G401.6 (cell line): Measurements from ENCODE around the gene NPAS2.

Experiments
- FAIRE-seq: peaks from 2 replicates; lab custom pipeline; 2012; peaks lifted over from hg19 to GRCh38; lab: Jason Lieb, UNC

NPAS2 gene

DNA sequence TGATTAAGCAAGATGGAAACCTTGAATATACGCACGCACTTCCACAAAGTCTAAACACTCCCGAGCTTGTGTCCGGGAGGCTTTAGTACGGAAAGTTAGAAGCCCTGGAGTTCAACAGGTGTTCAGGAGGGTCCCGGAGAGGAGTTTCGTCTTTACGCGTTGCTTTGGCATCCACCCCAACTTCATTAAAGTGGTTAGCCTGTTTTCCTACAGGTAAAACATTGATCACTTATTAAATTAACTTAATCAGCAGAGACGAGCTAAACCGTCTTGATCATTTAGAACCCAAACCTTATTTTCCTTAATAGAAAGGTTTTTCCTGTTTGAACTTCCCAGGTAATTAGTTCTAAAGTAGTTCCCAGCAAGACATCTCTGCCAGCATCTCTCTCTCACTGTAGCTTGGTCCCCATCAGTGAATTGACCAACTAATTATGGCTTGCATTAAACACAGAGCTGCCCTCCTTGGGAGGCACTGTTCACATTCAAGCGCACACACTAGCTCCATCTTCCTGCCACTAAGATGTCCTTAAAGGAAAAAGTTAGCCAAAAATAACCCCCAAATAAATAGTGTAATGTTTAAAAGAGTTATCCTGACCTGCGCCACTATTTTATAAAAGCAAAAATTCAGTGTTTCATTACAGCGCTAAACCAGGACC is 1.4 kb downstream of the NPAS2 start:
- no peak for FAIRE-seq

DNA sequence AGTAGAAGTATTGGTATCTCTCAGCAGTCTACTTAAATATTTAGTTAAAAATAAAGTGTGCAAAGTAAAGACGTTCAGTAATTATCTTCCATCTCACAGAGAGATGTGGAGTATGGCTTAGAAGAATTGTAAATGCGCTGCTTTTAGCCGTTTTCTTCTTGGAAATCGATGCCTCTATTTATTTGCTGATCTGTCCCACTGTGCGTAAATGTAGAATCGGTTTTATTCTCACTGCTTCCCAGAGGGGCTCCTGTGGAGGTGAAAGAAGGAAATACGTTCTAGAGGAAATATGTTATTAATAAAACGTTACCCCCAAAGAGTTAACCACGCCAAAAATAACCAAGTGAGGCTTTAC is 1.9 kb downstream of the NPAS2 start:
- no peak for FAIRE-seq

DNA sequence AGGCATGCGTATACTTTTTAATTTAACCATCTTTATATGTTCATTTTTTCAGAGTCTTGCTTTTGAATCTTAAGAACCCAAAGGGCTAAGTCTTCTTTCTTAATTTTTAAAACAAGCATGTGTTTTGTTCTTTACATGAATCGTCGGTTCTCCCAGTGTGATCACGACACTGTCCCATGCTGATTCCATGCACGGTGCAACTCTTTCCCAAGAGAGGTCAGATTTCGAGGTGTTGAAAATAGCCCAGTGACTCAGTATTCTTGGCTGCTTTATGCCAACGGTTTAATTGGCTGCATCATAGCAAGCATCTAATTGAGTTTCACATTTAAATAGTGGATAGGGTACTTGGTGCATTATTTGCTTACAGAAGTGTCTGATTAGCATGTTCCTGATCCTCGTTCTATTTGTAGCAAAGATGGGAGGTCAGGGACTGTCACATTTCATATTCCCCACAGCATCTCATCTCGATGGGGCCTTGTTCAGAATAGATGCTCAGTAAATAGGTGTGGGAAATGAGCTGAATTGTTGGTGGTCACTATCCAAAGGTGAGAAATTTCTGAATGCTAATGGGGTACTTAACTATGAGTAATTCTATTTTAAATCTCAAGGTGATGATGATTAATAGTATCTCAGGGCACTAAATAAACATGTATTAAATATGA is 2.8 kb downstream of the NPAS2 start:
- no peak for FAIRE-seq

DNA sequence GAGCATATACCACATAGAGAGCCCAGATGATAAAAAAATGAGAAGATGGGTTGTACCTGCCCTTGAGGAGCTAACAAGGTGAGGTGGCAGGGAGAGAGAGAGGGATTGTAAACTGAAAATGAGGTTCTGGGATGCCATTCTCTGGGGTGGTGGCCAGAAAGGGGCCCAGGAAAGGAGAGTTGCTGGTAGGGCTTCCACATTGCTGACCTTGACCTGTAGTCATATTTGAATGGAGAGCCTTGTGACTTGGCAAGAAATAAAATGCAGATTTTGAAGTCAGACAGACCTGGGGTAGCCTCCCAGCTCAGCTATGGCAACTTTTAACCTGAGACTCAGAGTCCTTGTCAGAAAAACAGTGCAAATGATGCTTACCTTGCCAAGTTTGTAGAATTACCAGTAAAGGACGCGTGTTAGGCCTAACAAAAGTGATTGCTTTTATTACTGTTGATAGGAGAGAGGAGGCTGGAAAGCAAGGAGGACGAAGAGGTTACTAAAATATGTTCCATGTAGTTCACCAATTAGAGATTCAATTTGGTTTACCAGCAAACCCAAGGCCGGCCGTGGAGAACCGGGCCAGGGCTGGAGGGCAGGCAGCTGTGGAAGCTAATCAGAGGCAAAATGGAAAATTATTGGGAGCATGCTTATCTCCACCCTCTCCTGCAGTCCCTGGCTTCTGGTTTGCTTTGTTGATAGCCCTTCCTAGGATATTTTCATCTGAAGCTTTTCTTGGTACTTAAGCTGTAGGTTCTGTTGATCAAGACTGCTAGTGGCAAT is 3.9 kb downstream of the NPAS2 start:
- no peak for FAIRE-seq

DNA sequence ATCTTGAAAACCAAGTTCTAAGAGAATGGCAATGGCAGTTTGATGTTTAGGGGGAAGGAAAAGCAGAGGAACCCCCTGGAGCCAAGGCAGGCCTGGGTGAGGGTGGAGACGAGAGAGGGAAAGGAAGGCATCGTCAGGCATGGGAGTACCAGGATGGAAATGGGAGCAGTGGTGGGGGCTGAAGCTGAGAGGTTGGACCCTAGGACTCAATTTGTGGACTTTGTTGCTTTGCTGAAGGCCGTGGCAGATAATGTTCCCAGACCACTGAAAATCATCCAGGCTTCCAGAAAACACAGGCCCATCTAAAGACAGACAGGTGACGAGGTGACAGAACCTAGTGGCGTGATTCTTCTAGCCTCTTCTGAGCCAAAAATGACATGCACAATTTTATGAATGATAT is 4.9 kb downstream of the NPAS2 start:
- no peak for FAIRE-seq

DNA sequence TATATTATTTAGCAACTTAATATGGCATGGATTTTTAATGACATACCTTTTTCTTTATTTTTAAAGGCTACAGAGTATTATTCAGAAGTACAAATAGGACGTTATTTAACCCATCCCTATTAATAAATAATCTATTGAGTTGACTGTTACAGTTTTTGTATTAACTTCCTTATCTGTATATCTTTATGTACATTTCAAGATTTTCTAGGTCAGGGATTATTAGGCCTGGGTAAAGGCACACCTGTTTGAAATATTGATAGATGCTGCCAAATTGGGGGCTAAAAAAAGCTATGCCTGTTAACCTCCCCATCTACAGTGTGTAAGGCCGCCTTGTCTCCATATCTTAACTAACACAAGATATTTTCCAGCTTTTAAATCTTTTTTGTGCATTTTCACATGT is 6.6 kb downstream of the NPAS2 start:
- FAIRE-seq: no peak

DNA sequence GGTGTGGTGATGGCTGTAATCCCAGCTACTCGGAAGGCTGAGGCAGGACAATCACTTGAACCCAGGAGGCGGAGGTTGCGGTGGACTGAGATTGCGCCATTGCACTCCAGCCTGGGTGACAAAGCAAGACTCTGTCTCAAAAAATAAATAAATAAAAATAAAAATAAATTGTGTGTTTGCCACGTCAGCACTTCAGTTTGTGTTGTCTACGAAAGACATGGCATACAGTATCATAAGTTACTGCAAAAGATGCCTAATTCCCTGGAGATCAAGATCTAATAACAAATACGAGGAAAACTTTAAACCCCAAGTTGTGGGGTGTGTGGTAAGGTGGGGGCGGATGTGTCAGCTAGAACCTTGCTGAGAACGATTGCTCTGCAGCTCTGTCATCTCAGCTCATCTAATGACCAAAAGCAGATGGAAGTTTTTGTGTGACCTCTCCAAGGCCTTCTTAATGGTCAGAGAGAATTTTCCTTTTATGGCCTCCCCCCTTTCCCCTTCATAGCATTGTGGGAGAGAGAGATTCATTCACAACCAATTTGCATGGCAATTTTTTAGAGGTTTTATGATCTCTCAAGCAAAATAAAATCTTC is 11.3 kb downstream of the NPAS2 start:
- FAIRE-seq: no peak

DNA sequence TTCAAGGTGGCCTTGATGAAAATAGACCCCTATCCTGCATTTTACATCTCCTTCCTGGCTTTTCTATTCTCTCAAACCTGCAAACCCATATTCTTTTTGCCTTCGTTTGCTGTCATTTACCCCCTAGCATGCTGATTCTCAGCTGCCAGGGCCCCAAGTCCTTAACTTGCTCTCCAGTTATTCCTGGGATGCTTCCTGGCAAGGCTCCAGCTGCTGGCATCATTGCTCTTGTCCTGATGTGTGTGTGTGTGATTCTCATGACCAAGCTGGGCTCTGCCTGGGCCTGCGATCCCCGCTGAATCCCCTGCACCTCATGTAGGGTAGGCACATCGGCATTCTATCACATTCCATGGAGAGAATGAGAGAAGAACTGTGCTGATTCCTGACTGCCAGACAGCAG is 11.9 kb downstream of the NPAS2 start:
- FAIRE-seq: no peak

DNA sequence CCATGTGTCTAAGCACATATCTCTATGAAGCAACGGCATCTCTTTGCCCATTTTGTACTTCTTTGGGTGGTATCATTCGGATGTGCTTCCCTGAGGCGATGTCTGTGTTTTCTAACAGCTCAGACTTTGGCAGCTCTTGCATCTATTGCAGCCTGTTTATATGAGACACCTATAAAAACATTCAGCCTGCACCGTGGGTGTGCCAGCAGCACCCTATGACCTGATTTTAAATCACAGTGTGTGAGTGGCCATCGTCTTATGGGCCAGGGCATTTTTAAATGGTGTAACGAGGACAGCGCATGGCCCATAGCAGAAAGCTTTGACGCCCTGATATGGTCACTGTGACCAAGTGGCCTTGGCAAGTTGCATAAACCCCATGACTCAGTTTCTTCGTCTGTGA is 12.9 kb downstream of the NPAS2 start:
- no peak for FAIRE-seq

DNA sequence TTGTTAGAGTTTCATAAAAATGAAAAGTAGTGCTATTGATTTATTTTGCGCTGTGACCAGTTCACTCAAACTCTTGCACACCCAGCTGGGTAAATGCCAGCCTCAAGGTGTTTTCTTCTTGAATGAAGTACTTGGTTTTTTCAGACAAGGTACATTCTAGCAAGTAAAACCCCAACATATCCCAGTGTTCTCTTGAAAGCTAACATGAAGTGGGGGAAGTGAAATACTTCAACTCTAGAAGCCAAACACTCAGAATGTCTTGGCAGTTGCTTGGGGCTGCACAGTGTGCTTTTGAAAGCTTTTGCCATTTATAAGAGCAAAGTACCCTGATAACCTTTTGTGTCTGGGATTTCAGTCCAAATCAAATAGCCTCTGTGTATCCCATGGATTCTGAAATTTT is 13.4 kb downstream of the NPAS2 start:
- no peak for FAIRE-seq

DNA sequence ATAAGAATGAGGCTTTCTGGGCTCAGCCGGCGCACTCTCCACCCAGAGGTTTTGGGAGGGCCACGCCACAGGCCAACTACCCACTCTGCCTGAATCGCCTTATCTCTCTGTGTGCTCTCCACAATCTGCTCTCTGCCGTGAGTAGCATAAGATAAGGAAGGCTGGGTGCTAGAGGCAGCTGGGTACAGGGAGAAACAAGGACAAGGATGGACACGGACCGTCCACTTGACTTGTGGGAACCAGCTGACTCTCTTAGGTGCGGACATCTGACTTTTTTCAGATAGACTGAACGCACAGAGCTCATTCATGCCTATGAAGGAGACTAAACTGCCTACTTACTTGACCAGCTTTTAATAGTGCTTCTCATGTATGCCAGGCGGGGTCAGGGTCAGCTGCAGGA is 14.3 kb downstream of the NPAS2 start:
- FAIRE-seq: no peak

DNA sequence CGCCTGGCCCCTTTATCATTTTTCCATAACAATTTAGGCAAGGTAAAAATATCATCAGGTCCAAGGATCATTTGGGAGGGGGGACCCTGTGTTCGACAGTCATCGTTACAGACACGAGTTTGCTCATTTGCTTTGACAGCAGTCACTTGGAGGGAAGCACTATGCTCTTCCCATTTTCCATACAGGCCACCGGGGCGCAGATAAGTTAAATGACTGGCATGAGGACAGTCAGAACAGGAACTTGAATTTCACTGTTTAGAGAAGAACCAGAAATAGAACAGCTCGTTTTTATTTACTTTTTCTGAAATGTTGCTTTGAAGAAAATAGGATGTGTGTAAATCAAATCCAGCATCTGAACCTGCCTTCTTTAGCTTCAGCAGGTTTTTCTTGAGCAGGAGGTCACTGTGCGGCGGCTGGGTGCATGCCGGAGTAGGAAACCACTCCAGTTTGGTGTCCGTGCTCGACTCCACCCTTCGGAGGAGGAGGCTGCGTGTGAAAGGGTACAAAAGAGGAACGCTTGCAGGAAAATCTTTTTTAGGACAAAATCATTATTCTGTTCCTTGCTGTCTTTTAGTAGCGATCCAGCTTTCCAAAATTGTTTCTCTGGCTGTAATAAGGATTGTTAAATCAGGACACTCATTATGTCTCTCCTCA is 15.2 kb downstream of the NPAS2 start:
- FAIRE-seq: no peak

DNA sequence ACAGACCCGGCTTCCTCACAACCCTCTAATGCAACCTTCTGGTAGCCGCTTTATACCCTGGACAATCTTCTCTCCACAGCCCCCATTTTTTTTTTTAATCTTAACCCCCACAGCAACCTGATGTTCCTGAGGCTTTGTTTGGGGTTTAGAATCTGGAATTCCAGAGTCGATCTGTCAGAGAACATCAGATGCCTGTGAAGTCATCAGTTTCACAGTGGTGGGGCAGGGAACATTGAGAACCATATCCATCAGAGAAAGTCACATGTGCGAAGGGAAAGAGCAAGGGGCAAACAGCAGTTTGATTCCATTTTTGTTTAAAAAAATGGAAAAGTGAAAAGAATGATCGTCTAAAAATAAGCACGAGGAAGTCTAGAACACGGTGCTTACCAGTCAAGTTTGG is 20.6 kb downstream of the NPAS2 start:
- FAIRE-seq: no peak

DNA sequence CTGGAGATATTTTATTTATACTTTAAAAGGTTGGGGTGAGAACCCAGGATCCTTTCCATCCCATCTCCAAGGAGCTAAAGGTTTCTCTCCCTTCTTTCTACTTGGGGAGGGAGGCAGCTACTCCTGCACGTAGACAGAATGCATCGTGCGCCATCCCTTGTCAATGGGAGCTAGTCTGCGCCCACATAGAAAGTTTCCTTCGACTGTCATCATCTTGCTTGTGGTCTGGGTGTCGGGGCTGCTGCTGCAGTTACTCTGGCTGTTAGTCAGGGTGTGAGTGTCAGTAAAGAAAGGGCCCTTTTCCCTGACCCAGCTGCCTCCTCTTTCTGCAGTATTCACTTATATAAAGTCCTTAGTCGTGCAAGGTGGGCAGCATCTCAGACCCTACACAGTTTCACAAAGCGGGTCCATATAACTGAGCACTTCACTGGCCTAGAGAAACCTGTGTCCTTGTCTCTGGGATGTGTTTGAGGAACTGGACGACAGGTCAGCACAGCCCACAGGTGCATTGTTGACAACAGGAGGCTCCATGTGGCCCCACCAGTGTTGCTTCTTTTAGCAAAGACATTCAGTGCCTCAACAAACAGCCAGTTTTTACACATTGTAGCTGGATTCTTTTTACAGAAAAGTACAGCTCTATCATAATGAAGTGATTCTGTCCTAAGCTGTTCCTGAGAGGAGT is 22.4 kb downstream of the NPAS2 start:
- FAIRE-seq: no peak

DNA sequence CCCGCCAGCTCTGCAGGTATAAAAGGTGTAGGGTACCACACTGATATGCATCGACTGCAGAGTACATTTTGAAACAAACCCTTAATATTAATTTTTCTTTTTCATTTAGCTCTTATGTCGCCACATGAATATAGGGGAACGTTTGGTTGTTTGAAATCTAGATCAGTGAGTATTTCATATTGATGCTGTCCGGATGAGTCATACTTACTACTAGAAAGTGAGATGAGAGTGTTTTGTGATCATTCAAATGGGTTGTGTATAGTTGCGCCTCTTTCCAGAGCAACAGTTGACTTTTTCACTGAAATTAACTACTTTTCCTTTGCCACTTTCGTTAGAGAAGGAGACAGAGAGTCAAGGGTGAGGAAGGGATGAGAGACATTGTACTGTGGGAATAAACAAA is 24.6 kb downstream of the NPAS2 start:
- no peak for FAIRE-seq

DNA sequence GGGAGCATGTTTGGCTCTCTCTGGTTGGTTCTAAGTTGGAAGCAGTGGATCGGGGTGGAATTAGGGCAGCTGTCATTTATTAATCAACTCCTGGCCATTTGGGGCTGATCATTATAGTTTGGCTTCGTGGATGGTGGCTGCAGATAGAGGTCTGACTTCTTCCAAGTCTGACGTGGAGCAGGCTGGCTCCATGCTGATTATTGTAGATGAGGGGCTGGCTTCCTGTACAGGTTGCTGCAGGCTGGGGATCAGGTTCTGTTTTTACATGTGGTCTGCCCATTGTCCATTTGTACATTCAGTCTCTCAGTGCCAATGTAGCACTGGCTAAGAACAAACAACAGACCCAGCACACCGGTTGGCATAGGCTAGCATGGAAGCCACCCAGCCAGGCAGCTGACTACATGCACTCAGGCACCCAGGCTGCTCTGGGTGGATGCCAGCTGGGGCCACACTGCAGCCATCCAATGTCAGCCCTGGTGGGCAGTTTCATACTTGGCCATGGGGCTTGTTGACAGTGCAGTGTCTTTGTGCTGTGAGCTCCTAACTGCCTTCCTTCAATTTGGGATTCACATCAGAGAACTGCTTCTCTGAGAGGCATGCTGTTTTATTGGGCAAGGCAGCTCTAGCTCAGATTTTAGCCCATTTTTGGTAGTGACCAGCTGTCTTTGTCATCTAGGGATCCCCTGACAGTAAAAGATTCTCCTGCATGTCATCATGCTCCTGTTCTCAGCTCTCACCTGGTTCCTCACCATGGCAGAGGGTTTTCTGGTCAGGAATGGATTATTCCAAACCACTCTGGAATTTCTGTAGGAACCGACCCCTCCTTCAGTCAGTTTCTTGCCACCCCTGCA is 25.4 kb downstream of the NPAS2 start:
- no peak for FAIRE-seq

DNA sequence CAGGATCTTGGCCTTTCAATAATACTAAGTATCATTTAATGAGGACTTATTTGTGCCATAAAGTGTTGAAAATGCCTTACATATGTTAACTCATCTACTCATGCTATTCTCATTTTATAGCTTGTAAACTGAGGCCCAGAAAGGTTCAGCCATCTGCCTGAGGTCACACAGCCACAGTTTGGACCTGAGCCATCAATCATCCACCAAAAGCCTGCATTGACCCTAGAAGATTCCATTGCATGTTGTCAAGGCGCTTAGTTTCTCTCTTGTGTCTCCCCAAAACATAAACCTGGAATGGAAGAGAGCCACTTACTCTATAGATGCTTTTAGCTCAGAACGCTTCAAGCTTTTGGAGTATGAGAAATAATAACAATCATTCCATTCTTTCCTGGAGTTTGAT is 26.8 kb downstream of the NPAS2 start:
- no peak for FAIRE-seq

DNA sequence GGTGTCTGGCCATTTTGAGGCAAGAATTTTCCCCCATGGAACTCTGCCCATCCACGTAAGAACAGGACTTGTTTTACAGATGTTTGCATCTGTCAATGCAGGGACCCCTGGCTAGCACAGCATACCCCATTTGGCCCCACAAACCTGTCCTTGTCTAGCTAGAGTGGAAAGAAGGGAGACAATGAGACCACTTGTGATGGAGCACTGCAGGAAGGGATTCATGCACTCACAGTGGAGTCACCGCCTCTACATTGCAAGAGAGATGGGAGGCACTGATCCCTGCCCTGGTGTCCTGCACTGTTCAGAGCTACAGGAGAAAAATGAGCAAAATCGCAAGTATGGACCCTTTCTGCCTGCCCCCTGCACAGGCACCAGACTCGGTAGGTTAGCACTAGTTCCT is 32.5 kb downstream of the NPAS2 start:
- FAIRE-seq: no peak

DNA sequence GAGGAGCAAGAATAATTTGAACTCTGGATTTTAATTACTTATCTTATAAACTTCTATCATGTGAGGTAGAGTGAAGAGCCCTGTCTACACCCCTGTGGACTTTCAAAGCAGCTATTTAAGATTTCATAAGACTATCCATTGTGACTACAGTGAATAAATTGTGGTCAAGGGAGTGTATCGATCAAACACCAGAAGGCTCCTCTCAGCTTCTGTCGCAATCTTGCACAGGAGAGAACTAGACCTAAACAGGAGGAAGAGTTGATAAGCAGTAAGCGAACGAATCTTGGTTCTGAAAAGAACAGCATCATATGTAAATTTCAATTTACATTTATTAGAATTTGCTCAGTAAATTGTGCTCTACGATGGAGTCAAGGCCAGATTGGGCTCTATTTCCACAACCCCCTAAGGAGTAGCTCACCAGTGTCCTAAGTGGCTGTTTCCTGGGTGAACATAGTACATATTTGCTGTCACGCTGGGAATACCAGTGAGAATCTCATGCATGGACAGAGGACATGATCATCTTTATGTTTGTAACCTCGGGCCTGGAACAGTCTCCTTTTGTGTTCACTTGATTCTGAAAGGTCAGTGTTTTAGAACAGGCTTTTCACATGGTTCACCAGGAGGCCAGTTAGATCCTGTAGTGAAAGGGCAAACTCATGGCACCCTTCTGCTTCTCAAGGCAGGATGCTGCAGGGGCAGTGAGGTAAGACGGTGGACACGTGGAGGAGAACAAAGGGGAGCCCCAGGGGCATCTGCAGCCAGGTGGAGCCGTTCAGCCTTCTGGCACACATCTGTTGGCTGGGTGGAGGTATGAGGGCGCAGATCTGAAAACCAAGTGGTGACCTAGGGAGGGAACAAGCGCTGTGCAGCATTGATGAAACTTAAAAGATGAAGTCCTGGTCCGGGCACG is 33.3 kb downstream of the NPAS2 start:
- FAIRE-seq: no peak
